Measurements from ENCODE around the gene LRMDA.

LRMDA gene

GRCh38 chr10:75705426-75705825, 274.0 kb downstream of the LRMDA start:
- no peak overlapping the region for H3K4me3 ChIP-seq (ENCODE audit: low read depth, low read length)
- no peak for TF ChIP-seq CTCF (IDR thresholded peaks at IDR 0.05; ENCODE audit: borderline replicate concordance, insufficient read depth, low read depth, low read length)

GRCh38 chr10:75707080-75707840, 275.8 kb downstream of the LRMDA start:
- TF ChIP-seq CTCF (IDR thresholded peaks at IDR 0.05; ENCODE audit: borderline replicate concordance, insufficient read depth, low read depth, low read length): no peak
- H3K4me3 ChIP-seq (ENCODE audit: low read depth, low read length): no peak overlapping the region

GRCh38 chr10:75708060-75708459, 276.6 kb downstream of the LRMDA start:
- TF ChIP-seq CTCF (IDR thresholded peaks at IDR 0.05; ENCODE audit: borderline replicate concordance, insufficient read depth, low read depth, low read length): no peak

GRCh38 chr10:75709245-75709644, 277.8 kb downstream of the LRMDA start:
- no peak overlapping the region for H3K4me3 ChIP-seq (ENCODE audit: low read depth, low read length)
- no peak for TF ChIP-seq CTCF (IDR thresholded peaks at IDR 0.05; ENCODE audit: borderline replicate concordance, insufficient read depth, low read depth, low read length)

More at GRCh38 chr10:75708060-75708459, 276.6 kb downstream of the LRMDA start:
- H3K4me3 ChIP-seq (ENCODE audit: low read depth, low read length): no peak overlapping the region

GRCh38 chr10:75709811-75710210, 278.4 kb downstream of the LRMDA start:
- TF ChIP-seq CTCF (IDR thresholded peaks at IDR 0.05; ENCODE audit: borderline replicate concordance, insufficient read depth, low read depth, low read length): no peak
- H3K4me3 ChIP-seq (ENCODE audit: low read depth, low read length): no peak overlapping the region

- no peak overlapping the region for H3K4me3 ChIP-seq (ENCODE audit: low read depth, low read length)
Observed at GRCh38 chr10:75712242-75712880, 280.9 kb downstream of the LRMDA start.

More at GRCh38 chr10:75712242-75712880, 280.9 kb downstream of the LRMDA start:
- no peak for TF ChIP-seq CTCF (IDR thresholded peaks at IDR 0.05; ENCODE audit: borderline replicate concordance, insufficient read depth, low read depth, low read length)
